GM12891 (cell line): ENCODE data around the gene RAB29.
"Not testable (repeated sequence)": the region's sequence is repeated elsewhere in the genome, so short reads cannot be mapped to it uniquely, and the experiment has no call there.

Experiments
- DNase-seq: peaks from one replicate; pipeline ENCODE4 v3.0.0; 2011; ENCODE audit warnings: low spot score; ENCODE audit not compliant: insufficient read length
- FAIRE-seq: peaks from 2 replicates; lab custom pipeline; 2011; peaks lifted over from hg19 to GRCh38; lab: Jason Lieb, UNC
- PAX5 ChIP-seq: IDR thresholded peaks from 2 replicates; pipeline ENCODE4 v1.6.1; 2011; ENCODE audit warnings: low read length, moderate library complexity, mild to moderate bottlenecking; ENCODE audit not compliant: insufficient read depth, severe bottlenecking
- POLR2A ChIP-seq: IDR thresholded peaks from 2 replicates; pipeline ENCODE4 v1.6.1; 2011; ENCODE audit warnings: low read depth, low read length, control low read depth
- POLR2AphosphoS5 ChIP-seq: IDR thresholded peaks from 2 replicates; pipeline ENCODE4 v1.6.1; 2011; ENCODE audit warnings: low read depth, low read length, control low read depth
- POU2F2 ChIP-seq: IDR thresholded peaks from 2 replicates; pipeline ENCODE4 v1.6.1; 2011; ENCODE audit warnings: low read depth, mild to moderate bottlenecking, control low read depth, low read length, moderate library complexity
- SPI1 ChIP-seq: IDR thresholded peaks from 2 replicates; pipeline ENCODE4 v1.6.1; 2011; ENCODE audit warnings: low read depth, low read length, control low read depth
- TAF1 ChIP-seq: IDR thresholded peaks from 2 replicates; pipeline ENCODE4 v1.6.1; 2011; ENCODE audit warnings: low read depth, low read length, control low read depth

Gene RAB29

DNA sequence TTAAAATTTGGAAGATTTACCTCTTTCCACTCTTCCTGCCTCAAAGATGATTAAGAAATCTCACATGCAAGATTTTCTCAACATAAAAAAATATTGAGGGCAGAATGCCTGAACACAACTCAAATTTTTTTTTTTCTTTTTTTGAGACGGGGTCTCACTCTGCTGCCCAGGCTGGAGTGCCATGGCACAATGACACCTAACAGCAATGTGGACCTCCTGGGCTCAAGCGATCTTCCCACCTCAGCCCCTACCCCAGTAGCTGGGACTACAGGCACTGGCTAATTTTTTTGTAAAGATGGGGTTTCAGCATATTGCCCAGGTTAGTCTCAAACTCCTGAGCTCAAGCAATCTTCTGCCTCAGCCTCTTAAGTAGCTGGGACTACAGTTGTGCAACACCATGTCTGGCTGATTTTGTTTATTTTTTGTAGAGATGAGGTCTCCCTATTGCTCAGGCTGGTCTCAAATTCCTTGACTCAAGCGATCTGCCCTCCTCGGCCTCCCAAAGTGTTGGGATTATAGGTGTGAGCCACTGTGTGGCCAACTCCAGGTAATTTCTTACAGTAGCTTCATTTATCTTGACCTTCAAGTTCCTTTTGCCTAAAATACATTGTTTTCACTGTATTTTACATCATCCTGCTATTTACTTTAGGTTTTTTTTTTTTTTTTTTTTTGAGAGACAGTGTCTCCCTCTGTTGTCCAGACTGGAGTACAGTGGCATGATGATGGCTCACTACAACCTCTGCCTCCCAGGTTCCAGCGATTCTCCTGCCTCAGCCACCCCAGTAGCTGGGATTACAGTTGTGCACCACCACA is 35.7 kb downstream of the RAB29 start:
- FAIRE-seq (no peak), DNase-seq (no peak)
- no peak for TF ChIP-seq SPI1

DNA sequence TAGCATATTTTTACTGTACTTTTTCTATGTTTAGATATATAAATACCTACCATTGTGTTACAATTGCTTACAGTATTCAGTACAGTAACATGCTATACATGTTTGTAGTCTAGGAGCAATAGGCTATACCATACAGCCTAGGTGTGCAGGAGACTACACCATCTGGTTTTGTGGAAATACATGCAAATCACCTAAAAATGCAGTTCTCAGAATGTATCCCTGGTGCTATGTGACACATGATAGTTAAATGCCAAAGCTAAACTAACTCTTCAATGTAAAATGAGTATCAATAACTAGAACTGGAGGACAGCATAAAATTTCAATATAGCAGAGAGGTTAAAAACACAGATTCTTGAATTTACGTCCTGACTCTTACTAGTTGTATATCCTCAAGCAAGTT is 40.1 kb downstream of the RAB29 start:
- no peak for TF ChIP-seq PAX5
- TF ChIP-seq SPI1, result no peak
- no peak for TF ChIP-seq POLR2A
- TF ChIP-seq POLR2AphosphoS5, result no peak
- no peak for TF ChIP-seq TAF1
- DNase-seq (no peak), FAIRE-seq (no peak)

DNA sequence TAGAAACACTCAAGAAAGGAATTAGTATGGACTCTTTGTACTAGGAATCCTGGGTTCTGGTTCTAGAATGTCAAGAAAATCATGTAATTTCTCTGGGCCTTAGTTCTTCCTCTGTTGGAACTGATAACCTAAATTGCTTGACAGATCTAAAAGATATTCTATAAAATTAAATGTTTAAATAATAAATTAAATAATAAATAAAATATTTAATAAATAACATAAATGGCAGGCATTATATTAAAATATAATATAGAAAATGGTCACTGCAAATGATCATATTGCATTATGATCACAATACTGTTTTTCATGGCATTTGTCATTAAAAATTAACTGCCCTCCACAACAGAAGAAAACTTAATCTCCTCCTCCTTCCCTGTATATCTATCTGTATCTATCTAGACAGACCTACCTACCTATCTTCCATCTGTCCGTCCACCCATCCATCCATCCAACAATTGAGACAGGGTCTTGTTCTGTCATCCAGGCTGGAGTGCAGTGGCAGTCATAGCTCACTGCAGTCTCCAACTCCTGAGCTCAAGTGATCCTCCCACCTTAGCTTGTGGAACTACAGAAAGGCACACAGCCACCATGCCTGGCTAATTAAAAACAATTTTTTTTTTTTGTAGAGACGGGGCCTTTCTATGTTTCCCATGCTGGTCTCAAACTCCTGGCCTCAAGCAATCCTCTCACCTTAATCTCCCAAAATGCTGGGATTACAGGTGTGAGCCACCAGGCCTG is 41.7 kb downstream of the RAB29 start:
- FAIRE-seq, result no peak
- no peak for TF ChIP-seq PAX5
- TF ChIP-seq SPI1, result no peak
- TF ChIP-seq POLR2A, result no peak
- TF ChIP-seq POU2F2, result no peak
- TF ChIP-seq TAF1, result no peak
- TF ChIP-seq POLR2AphosphoS5, result no peak
- DNase-seq, result no peak

DNA sequence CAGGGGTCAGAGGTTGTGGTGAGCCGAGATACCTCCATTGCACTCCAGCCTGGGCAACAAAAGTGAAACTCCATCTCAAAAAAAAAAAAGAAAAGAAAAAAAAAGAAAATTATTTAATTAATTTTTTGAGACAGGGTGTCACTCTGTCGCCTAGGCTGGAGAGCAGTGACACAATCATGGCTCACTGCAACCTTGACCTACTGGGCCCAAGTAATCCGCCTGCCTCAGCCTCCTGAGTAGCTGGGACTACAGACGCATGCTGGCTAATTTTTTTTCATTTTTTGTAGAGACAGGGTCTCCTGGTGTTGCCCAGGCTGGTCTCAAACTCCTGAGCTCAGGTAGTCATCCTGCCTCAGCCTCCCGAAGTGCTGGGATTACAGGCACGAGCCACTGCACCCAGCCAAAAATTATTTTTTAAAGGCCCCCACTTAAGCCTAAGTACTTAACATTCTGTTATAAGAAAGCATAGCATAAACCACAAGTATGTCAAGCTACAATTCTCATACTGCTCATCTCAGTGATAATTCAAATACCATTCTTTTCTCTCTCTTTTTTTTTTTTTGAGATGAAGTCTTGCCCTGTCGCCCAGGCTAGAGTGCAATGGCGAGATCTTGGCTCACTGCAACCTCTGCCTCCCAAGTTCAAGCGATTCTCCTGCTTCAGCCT is 45.2 kb downstream of the RAB29 start:
- FAIRE-seq (no peak), DNase-seq (no peak)
- TF ChIP-seq SPI1 (no peak), TAF1 (no peak), POU2F2 (no peak), PAX5 (no peak), POLR2A (no peak), POLR2AphosphoS5 (no peak)

DNA sequence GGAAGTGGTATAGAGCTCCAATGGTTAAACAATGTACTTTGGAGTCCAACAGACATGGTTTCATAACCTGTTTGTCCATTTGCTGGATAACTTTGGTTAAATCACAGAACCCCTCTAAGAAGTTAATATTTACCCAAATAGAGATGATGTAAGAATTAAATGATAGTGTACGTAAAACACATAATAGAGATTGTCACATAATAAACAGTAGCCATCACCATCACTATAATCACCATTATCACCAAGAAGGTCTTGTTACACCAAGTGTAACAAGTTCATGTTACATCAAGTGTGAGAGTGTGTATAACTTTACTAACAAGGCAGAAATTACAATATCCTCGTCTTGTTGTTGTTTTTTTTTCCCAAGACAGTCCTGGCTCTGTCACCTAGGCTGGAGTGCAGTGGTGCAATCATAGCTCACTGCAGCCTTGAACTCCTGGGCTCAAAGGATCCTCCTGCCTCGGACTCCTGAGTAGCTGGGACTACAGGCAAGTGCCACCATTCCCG is 48.6 kb downstream of the RAB29 start:
- no peak for TF ChIP-seq SPI1
- no peak for TF ChIP-seq PAX5
- no peak for TF ChIP-seq POU2F2
- no peak for TF ChIP-seq POLR2A
- TF ChIP-seq POLR2AphosphoS5, result no peak
- no peak for TF ChIP-seq TAF1
- DNase-seq (no peak), FAIRE-seq (no peak)

DNA sequence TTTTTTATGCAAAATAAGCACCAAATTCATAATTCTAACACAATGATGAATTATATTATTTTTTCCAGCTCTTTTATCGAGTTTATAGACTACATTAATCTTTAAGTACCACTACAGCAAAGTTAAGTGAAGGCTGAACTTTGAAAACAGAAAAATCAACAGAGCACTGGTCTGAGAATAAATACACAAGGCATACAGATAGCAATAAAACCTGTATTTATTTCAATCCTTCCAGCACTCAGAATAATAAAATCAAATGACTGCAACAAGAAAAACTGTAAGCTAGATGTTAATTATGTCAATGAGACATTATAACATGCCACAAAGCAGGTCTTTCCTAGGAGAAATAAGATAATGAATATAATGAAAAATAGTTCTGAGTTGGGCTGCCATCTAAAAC is 49.8 kb downstream of the RAB29 start:
- FAIRE-seq (no peak), DNase-seq (no peak)
- TF ChIP-seq POLR2AphosphoS5 (no peak), POLR2A (no peak), PAX5 (no peak), SPI1 (no peak), TAF1 (no peak), POU2F2 (no peak)

DNA sequence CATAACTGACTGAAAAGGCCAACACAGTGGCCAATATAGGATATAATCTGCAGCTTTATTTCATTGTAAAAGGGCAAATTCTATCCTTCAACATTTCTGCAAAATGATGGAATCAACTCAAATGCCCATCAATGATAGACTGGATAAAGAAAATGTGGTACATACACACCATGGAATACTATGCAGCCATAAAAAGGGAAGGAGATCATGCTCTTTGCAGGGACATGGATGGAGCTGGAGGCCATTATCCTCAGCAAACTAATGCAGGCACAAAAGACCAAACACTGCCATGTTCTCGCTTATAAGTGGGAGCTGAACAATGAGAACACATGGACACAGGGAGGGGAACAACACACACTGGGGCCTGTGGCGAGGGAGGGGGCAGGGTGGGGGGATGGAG is 54.5 kb downstream of the RAB29 start:
- not testable (repeated sequence) for FAIRE-seq, DNase-seq

DNA sequence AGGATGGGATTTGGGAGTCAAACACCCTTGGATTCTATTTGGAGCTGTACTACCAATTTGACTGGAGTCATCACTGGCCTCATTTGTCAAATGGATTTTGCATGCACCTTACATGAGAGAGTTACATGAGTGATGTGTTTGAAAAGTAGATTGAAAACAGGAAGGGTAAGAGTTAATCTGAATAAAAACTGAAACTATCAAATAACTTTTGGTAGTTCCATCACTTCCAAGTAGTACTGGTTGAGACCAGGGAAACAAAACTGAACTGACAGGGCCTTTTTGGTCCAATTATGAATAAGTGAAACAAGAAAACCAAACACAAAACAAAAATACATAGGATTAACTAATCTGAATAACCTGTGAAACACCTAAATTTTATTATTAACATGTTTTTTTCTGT is 55.5 kb downstream of the RAB29 start:
- no peak for DNase-seq
- TF ChIP-seq TAF1, result no peak
- TF ChIP-seq POLR2A, result no peak
- no peak for TF ChIP-seq POLR2AphosphoS5
- no peak for TF ChIP-seq PAX5
- no peak for TF ChIP-seq POU2F2
- TF ChIP-seq SPI1, result no peak
- FAIRE-seq, result peak; percentile 33

DNA sequence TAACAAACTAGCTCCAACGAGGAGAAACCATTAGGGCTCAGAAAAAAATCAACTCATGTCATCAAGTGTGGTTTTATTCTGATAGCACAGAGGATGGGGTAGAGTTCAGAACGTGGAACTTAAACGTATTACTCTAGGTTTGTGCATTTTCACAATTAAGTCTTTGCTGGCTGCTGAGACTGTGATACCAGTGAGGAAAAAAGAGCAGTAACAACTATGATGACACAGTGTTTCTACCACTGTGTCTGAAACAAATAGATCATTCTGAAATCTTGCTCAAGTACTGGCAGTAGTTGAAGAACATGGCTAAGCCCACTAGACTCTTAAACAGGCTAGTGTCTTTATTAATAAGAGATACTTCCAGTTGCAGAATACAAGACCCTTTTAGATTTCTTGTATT is 56.3 kb downstream of the RAB29 start:
- DNase-seq (no peak), FAIRE-seq (no peak)
- no peak for TF ChIP-seq TAF1
- no peak for TF ChIP-seq POLR2A
- TF ChIP-seq POLR2AphosphoS5, result no peak
- no peak for TF ChIP-seq POU2F2
- no peak for TF ChIP-seq SPI1
- no peak for TF ChIP-seq PAX5
